ENCODE results near the gene RAI14.
A peak's percentile ranks its signal among the peaks of the same experiment; 100 is the strongest.

Gene RAI14

DNA sequence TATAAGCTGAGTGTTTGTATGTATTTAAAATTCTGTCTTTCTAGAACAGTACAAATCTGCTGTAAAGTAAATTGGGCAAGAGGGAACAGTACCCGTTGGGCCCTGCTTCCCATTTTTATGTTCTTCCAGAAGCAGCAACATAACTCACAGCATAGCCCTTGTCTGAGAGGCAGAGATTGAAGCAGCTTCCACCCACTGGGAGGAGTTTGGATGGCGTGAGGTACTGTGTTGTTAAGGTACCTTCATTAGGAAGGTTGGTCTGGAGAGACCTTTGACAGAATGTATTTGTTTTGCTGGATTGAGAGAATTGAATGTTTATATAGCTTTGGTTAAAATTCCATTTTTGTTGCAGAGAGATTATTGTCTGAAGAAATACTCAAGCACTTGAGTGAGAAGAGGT is 24.8 kb downstream of the RAI14 start:
- no peak for DNase-seq

- peak; percentile 19 for DNase-seq
Observed at GRCh38 chr5:34682926-34683623, 26.9 kb downstream of the RAI14 start.

DNA sequence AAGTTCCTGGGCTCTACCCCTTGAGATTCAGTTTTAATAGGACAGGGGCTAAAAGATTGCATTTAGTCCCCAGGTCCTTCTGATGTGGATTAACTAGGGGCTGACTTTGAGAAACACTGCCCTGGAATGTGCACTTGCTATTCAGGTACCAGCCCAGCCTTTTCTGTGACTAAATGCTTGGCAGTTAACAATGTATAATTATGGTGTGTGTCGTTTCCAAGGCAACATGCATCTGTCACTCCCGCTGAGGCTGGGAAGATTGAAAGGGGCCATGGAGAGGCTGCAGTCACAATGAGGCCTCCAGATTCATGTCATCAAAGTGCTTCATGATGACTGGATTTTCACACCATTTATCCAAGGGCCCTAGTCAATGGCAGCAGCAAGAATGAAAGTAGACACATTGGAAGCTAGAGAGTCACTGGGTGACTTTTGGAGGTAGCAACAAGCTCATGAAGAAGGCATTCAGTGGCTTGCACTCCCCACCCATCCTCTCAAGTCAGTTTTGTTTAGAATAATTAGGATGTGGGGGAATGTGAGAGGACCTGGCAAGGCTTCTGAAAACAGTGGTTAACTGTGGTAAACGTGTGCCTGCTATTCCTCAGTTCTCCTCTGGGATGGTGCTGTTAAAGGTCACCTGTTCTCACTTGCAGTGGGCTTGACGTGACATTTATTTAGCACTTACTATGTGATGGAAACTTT is 28.3 kb downstream of the RAI14 start:
- DNase-seq: no peak

- DNase-seq: no peak
Observed at GRCh38 chr5:34684980-34685352, 28.8 kb downstream of the RAI14 start.

DNA sequence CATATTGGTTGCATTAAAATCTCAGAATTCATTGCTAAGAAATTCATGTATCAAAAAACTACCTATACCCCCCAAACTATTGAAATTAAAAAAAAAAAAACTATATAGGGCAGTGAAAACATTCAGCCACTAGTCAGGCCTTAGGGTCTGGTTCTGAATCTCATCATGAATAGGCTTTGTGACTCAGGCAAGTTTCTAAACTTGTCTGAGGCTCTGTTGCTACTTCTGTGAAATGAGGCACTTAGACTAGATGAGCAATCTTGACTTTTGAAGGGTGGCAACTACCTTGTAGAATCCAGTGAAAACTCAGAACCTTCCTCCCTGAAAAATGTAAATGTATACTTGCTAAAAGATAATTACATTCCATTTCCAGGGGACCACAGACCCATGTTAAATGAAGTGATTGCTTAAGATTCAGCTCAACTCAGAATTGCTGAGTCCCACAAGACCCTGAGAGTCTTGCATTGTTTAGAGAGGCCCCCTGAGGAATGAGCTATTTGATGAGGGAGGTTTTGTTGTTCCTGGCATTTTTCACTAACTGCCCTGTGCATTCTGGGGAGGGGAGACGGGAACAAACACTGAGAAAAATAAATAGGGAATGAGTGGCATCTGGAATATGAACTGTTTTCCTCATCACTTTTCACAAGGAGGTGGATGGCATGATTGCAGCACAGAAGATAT is 29.5 kb downstream of the RAI14 start:
- DNase-seq: no peak

- no peak for DNase-seq
Observed at GRCh38 chr5:34686762-34687268, 30.7 kb downstream of the RAI14 start.

DNA sequence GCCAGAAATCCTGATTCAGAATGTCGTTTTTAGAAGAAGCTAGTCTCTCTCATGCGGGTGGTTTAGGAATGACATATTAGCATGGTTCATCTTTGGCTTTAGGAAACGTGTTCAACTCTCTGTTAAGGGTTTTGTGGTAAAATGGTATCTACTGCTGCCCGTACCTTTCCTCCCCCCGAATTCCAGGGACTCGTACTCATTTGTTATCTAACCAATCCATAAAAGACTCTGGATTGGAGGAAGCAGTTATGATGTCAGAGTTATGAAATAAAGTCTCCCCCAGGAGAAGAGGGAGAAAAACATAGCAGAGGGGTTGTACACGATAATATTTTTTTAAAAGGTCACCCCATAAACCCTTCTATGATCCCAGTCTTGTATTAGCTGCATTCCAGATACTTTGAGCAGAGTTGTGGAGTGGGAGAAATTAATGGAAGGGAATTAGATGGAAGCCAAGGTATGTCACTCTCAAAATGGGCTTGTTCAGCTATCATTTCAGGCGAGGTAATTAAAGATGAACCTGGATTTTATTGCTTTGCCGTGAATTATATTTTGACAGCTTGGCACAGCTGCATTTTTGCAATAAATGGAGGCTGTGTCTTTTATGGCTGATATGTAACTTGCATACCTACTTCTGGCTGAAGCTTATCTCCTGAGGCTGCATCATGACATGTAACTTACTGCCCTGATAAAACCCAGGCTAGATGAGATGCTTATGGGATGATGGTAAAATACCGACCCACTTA is 31.3 kb downstream of the RAI14 start:
- no peak for DNase-seq

GRCh38 chr5:34688015-34688810 is 32.1 kb downstream of the RAI14 start:
- no peak for DNase-seq

GRCh38 chr5:34690301-34690700 is 34.2 kb downstream of the RAI14 start:
- no peak for DNase-seq

DNA sequence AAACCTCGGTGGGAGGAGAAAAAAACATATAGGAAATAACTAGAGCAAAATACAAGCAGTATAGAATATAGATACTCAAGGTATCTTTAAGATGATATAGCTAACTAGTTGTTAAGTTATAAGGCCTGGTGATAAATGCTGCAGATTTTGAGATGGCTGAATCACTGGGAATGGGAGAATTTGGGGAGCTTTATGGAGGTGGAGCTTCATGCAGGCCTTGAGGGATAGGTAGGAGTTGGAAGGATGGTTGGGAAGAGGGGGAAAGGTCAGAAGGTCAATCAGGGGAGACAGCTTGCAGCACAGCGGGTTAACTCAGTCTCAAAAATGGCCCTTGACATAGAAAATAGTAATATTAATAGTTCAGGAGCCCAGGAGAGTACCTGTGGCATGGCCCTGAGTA is 34.8 kb downstream of the RAI14 start:
- no peak for DNase-seq

GRCh38 chr5:34691326-34691725 is 35.2 kb downstream of the RAI14 start:
- DNase-seq: no peak

DNA sequence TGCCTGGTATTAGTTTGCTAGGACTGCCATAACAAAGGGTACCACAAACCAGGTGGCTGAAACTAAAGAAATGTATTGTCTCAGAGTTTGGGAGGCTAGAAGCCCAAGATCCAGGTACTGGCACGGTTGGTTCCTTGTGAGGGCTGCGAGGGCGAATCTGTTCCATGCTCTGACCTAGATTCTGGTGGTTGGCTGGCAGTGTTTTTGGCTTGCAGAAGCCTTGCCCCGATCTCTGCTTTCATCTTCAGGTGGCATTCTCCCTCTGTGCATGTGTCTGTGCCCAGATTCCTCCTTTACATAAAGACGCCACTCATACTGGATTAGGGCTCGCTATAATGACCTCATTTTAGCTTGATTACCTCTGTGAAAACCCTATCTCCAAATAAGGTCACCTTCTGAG is 36.7 kb downstream of the RAI14 start:
- no peak for DNase-seq

- no peak for DNase-seq
Observed at GRCh38 chr5:34694012-34694411, 37.9 kb downstream of the RAI14 start.

GRCh38 chr5:34694685-34695084 is 38.6 kb downstream of the RAI14 start:
- no peak for DNase-seq

DNA sequence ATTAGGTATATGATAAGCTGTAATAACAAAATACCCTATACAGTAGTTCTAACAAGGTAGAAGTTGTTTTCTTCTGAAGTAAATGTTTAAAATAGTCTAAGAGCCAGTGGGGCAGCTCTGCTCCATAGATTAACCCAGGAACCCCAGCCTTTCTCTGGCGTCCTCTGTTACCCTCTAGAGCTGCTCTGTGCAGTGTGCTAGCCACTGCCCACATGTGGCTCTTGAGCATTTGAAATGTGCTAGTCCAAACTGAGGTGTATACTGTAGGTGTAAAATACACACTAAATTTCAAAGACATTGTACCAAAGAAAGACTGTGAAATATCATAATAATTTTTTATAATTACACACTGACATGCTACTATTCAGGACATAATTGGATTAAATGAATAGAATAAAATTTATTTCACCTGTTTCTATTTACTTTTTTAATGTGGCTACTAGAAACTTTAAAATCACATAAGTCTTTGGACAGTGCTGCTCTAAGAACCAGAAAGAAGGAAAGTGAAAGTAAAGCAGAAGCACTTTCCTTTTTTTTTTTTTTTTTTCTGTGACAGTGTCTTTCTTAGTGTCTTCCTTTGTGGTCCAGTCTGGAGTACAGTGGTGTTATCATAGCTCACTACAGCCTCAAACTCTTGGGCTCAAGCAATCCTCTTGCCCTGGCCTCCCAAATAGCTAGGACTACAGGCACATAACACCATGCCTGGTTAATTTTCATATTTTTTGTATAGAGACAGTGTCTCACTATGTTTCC is 39.3 kb downstream of the RAI14 start:
- DNase-seq: no peak

- no peak for DNase-seq
Observed at GRCh38 chr5:34697308-34698108, 41.4 kb downstream of the RAI14 start.

DNA sequence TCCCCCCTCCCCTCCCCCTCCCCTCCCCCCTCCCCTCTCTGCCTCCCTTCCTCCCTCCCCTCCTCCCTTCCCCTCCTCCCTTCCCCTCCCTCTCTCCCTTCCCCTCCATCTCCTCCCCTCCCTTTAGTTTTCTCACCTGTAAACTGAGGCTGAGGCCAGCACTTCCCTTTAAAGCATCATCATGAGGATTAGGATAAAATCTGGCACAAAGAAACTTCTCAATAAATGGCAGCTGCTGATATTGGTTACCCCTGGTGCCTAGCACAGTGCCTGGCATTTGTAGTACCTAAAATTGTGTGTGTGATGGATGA is 41.9 kb downstream of the RAI14 start:
- no peak for DNase-seq

- DNase-seq: no peak
Observed at GRCh38 chr5:34698754-34699153, 42.6 kb downstream of the RAI14 start.

DNA sequence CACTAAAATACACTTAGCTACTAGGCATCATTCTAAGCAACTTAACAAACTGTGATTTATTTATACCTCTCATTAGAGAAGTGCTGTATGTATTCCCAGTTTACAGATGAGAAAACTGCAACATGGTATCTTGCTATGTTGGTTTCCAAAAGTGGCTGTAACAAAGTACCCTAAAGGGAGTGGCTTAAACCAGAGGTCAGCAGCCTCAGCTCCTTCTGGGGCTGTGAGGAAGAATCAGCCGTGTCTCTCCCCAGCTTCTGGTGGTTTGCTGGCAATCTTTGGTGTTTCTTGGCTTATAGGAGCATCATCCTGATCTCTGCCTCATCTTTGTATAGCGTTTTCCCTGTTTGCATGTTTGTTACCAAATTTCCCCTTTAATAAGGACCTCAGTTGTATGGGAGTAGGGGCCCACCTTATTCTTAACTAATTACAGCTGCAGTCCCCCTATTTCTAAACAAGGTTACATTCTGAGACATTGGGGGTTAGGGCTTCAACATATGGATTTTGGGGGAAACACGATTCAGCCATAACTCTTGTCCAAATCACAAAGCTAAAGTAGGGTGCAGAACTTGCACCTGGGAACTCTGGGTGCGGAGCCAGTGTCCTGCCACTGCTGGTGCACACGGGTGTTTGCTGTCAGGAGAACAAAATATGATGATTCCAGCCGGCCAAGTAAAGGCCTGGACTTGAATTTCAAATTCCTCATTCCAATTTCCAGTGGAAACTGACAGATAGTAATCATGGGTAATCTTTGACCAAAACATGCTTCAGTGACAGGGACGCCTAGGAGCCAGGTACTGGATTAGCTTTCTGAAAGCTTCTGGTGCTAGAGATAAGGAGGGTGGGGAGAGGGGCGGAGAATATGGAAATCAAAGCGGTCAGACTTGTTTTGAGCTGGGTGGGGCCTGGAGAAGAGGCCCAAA is 43.3 kb downstream of the RAI14 start:
- DNase-seq: peak; percentile 35

GRCh38 chr5:34700078-34700452 is 43.9 kb downstream of the RAI14 start:
- no peak for DNase-seq
